ENCODE measurements around the gene NEK6.
A peak's percentile ranks its signal among the peaks of the same experiment; 100 is the strongest.

NEK6 gene

DNA sequence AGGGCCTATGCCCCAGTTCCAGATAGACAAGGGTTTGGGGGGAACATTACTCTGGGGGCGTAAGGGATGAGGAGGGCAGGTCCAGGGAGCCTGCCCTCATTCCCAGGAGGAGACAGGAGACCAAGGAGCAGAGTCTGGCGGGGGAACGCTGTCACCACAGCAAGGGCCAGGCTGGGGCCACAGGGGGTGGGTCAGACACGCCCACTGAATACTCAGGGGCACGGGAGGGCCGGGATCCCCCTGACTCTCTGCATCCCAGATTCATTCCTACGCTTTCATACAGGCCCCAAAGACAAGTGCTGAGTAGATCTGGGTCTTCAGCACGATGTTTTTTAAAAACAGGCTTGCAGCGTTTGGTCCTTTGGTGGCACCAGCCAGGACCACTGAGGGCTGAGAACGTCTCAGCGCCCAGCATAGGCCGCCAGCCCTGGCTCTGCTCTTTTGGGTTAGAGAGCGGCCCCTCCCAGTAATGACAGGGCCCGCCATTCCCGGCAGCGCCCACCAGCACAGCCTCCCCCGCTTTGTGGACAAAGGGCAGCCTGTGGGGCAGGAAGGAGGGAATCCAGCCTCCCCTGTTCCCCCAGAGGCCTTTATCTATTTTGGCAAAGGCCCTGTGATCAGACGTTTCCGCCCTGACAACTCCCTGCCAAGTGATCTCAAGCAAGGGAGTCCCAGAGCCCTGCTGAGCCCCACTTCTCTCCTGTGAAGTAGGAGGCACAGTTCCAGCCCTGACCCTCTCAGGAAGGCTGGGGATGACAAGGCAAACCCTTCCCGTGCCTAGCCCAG is 24.9 kb downstream of the NEK6 start:
- DNase-seq: no peak

GRCh38 chr9:124283228-124283814 is 25.6 kb downstream of the NEK6 start:
- DNase-seq: no peak

DNA sequence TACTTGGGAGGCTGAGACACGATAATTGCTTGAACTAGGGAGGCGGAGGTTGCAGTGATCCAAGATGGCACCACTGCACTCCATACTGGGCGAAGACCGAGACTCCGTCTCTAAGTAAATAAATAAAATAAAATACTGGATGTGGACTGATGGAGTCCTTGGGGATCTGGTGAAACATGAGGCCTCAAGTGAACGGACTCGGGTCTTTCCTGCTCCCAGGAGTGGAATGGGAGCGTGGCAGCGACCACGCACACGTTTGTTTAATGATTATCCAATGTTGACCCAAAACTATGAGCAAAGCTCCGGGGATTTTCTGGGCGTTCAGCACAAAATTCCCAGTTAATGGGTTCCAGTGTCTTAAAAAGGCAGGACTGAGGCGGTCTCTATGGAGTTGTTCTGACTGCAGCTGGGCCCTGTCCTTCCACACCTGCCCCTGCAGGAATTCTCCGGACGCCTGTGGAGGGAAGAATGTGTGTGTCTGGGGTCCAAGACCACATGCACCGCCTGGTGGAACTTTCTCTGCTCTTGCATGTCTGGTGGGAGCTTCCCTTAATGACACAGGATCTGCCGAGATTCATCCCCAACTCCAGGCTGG is 26.6 kb downstream of the NEK6 start:
- DNase-seq: no peak

GRCh38 chr9:124284940-124285441 is 27.2 kb downstream of the NEK6 start:
- no peak for DNase-seq

DNA sequence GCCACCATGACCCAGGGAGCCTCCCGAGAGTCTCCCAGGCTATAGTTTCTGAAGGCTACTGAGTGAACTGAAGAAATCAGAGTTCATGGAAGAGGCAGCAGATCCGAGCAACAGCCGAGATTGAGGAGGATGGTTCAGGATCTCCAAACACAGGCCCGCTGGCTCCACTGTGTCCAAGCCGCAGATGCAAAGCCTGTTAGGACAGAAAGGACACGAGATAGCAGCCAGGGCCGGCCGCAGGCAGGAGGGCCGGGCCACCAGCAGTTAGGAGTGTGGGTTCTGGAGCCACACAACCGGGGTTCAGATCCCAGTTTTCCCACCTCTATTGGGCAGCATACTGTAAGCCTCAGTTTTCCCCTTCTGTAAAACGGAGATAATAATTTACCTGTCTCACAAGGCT is 27.7 kb downstream of the NEK6 start:
- no peak for DNase-seq

DNA sequence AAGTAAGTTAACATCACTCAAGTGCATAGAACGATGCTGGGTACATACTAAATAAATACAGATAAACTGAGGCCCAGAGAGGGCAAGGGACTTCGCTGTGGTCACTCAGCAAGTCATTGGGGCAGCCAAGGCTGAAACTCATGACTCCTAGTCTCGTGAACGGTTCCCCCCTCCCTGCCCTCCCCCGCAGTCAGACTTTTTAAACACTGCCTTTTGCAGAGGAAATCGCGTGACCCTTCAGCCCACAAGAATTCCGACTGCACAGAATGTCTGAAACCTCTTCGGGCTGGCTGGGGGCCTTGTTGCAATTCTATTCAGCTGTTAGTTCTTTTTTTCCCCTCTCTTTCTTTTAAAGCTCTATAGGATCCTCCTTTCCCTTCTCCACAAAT is 28.1 kb downstream of the NEK6 start:
- DNase-seq: peak; percentile 80

- peak; percentile 88 for DNase-seq
Observed at GRCh38 chr9:124286292-124286931, 28.7 kb downstream of the NEK6 start.

- DNase-seq: no peak
Observed at GRCh38 chr9:124290053-124290591, 32.4 kb downstream of the NEK6 start.

DNA sequence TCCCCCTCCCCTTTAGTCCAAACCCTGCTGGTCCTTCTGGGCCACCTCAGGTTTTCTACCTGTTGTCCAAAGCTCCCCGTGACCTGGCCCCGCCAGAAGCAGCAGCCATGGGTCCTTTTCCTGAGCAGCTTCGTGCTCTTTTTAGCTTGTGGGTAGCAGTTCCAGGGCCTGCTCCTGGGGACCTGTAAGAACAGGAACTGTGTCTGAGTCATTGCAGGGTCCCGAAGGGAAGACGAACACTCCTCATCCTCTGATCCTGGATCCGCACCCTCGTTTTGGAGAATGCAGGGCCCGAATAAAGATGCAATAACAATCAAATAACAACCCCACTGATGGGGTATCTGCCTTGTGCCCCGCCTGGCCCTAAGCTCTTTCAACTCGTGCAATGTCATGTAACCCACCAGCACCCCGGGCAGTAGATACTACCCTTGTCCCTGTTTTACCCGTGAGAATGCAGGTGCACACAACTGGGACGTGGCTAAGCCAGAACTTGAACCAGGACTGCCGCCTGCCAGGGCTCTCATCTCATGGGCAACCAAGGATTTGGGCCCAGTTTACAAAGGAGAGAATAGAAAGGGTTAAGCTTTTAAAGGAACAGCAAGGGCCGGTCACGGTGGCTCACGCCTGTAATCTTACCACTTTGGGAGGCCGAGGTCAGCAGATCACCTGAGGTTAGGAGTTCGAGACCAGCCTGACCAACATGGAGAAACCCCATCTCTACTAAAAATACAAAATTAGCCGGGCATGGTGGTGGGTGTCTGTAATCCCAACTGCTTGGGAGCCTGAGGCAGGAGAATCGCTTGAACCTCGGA is 33.2 kb downstream of the NEK6 start:
- no peak for DNase-seq

DNA sequence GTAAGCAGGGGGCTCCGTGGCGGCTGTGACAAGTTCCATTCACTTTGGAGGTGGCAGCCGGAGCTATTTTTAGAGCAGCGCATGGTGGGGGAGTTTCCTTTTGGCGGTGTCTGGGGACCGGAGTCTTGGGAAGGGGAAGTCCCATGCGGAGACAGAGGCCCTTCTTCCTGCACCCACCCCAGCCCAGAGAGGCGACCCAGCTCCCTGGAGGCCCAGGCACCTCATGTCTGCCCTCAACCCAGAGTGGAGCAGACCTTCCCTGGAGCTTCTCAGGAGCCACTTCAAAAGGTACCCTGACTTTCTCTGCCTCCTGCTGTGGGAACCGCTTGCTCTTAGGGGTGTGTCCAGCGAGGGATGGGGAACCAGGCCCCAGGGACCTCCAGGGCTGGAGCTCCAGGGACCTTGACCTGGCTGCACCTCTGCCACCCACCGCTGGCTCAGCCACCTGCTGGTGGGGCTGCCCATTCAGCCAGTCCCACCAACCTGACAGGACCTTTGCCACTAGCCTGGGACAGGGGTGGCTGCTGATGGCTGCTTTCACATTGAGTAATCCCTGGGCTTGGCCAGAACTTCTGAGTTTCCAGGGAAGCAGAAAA is 34.1 kb downstream of the NEK6 start:
- DNase-seq: peak; percentile 83

GRCh38 chr9:124292696-124293593 is 35.2 kb downstream of the NEK6 start:
- no peak for DNase-seq

DNA sequence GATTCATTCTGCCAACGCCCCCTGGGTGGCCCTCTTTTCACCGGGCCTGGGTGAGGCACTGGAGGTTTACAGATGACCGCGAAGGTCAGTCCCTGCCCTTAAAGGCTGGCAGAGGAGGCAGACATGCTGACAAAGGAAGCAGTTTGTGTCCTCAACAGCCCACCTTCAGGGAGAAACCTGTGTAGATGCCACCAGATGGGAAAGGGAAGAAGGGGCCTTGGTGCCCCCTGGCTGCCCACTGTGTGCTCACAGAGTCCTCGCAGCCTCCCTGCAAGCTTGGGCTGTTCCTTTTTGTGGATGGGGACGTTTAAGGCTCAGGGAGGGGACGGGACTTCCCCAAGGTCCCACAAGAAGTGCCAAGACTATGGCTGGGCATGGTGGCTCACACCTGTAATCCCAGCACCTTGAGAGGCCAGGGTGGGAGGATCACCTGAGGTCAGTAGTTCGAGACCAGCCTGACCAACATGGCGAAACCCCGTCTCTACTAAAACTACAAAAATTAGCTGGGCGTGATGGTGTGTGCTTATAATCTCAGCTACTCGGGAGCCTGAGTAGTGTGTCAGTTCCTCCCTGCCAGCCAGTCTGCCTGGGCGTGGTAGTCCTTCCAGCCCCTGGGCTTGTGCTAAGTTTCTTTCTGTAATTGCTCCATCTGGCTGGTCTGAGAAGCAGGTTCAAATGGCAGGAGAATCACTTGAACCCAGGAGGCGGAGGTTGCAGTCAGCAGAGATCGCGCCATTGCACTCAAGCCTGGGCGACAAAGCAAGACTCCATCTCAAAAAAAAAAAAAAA is 36.2 kb downstream of the NEK6 start:
- no peak for DNase-seq

- no peak for DNase-seq
Observed at GRCh38 chr9:124295159-124295794, 37.5 kb downstream of the NEK6 start.

- DNase-seq: no peak
Observed at GRCh38 chr9:124296094-124296493, 38.3 kb downstream of the NEK6 start.

DNA sequence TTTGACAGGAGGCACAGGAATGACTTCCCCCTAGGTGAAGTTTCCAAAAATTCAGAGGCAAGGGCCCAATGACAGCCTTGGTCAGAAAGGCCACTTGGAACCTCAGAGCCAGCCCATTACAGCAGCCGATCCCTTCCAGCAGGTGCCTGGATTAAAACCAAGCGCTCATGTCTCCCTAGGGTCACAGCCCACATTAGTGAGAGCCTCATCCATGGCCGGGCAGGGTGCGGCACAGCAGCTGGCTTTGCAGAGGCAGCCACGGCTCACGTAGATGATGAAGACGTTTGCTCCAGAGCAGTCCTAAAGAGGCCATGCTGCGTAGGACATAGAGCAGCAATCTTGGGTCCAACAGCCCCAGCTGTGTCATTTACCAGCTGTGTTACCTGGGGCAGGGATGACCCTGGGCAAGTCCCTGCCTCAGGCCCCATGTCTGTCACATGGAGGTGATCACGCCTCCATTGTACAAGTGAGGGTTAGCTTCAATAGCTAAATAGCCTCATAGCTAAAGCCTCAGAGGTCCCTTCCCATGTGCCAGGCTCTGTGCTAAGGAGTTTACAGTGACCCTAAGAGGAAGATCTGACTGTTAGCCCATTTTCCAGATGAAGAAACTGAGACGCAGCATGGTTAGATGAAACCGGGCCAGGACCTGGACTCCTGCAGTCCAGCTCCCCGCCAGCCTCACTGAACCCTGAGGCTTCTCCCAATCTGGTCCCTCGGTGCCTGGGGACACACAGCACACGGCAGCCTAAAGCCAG is 39.2 kb downstream of the NEK6 start:
- no peak for DNase-seq

GRCh38 chr9:124297551-124297901 is 39.8 kb downstream of the NEK6 start:
- DNase-seq: no peak

DNA sequence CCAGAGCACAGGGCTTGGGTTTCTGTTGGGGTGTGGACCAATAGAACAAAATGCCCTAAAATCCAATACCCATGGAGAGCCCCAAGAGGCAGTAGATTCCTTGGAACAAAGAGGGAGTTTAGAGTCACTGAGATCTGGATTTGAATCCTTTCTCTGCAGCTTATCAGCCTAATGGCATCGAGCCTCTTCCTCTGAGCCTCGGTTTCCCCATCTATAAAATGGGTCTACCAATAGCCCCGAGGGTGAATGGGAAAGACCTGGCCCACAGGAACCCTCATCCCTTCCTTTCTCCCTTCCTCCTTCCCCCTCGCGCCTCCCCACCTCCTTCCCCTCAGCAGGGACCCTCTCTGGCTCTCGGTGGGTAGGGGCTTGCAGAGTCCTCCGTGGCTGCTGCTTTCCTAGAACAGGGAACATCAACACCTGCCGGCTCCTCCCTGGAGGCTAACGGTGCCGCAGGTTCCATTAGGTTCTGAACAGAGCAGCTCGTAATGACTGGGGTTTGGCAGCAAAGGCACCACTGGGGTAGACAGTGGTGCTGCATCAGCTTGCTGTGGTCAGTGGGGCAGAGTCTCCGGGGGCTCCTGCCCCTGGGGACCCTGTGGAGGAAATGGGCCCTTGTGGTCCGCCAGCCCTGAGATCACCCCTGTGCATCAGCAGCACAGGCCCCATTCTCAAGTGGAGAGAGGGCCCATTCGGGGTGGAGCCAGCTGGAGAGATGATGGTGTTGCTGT is 40.3 kb downstream of the NEK6 start:
- no peak for DNase-seq

GRCh38 chr9:124298646-124299235 is 41.0 kb downstream of the NEK6 start:
- DNase-seq: no peak
